Measurements from ENCODE around the gene ZNF771.

DNA sequence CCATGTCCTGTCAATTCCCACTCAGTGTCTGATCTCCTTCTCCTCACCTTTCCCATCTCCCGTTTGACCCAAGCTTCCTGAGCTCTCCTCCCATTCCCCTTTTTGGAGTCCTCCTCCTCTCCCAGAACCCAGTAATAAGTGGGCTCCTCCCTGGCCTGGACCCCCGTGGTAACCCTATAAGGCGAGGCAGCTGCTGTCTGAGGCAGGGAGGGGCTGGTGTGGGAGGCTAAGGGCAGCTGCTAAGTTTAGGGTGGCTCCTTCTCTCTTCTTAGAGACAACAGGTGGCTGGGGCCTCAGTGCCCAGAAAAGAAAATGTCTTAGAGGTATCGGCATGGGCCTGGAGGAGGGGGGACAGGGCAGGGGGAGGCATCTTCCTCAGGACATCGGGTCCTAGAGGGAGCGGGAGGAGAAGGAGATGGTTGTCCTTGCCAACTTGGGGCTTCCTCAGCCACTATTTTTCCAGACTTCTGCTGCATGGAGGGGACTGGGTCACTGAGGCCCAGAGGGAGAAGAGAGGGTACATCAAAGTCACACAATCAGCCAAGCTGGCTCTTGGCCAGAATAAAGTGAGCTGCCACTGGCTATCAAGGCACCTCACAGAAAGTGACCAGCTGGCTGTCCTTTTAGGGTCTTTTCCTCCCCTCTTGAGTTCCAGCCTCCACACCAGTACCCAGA lies 35.2 kb upstream of the ZNF771 start:
- TF ChIP-seq POLR2AphosphoS5 (IDR thresholded peaks at IDR 0.05; ENCODE audit: low read depth, low read length) (no peak), TAF1 (IDR thresholded peaks at IDR 0.05; ENCODE audit: borderline replicate concordance, insufficient read depth, low read length) (no peak), SIN3A (IDR thresholded peaks at IDR 0.05; ENCODE audit: borderline replicate concordance, insufficient read depth, low read length) (no peak), FOXP2 (optimal IDR thresholded peaks at IDR 0.05; ENCODE audit: borderline replicate concordance, extremely low read depth, extremely low read length, insufficient read depth) (no peak)
- TF ChIP-seq, protein P1, sequence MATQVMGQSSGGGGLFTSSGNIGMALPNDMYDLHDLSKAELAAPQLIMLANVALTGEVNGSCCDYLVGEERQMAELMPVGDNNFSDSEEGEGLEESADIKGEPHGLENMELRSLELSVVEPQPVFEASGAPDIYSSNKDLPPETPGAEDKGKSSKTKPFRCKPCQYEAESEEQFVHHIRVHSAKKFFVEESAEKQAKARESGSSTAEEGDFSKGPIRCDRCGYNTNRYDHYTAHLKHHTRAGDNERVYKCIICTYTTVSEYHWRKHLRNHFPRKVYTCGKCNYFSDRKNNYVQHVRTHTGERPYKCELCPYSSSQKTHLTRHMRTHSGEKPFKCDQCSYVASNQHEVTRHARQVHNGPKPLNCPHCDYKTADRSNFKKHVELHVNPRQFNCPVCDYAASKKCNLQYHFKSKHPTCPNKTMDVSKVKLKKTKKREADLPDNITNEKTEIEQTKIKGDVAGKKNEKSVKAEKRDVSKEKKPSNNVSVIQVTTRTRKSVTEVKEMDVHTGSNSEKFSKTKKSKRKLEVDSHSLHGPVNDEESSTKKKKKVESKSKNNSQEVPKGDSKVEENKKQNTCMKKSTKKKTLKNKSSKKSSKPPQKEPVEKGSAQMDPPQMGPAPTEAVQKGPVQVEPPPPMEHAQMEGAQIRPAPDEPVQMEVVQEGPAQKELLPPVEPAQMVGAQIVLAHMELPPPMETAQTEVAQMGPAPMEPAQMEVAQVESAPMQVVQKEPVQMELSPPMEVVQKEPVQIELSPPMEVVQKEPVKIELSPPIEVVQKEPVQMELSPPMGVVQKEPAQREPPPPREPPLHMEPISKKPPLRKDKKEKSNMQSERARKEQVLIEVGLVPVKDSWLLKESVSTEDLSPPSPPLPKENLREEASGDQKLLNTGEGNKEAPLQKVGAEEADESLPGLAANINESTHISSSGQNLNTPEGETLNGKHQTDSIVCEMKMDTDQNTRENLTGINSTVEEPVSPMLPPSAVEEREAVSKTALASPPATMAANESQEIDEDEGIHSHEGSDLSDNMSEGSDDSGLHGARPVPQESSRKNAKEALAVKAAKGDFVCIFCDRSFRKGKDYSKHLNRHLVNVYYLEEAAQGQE (IDR thresholded peaks at IDR 0.05; ENCODE audit: insufficient read depth in 1 of 2, low read depth in 2 of 2, low read length in 2 of 2) = no peak
